DOHH2 (cell line): ENCODE results near the gene MAGOH.

Experiments used
- H3F3A ChIP-seq: fragments of 200-600 bp; sonication (generic), shearing (Covaris generic); 2 replicates; pipeline ENCODE4 v1.6.0; 2016; ENCODE audit warnings: antibody characterized with exemption, mild to moderate bottlenecking; ENCODE audit not compliant: control insufficient read depth, insufficient read depth
- H3K27ac ChIP-seq: fragments of 200-600 bp; sonication (generic); 2 replicates; pipeline ENCODE4 v1.5.1; 2014; ENCODE audit warnings: low read depth, mild to moderate bottlenecking, low read length, moderate library complexity
- H3K27me3 ChIP-seq: fragments of 200-600 bp; sonication (generic); 2 replicates; pipeline ENCODE4 v1.6.1; 2014; ENCODE audit warnings: mild to moderate bottlenecking, low read length, mixed read lengths; ENCODE audit not compliant: control insufficient read depth
- H3K36me3 ChIP-seq: fragments of 200-600 bp; sonication (generic); 2 replicates; pipeline ENCODE4 v1.6.1; 2014; ENCODE audit warnings: mild to moderate bottlenecking, low read length, moderate library complexity, mixed read lengths; ENCODE audit not compliant: control insufficient read depth
- H3K4me1 ChIP-seq: fragments of 200-600 bp; sonication (generic); 2 replicates; pipeline ENCODE4 v1.6.1; 2014; ENCODE audit warnings: mild to moderate bottlenecking, low read length, mixed read lengths; ENCODE audit not compliant: control insufficient read depth
- H3K4me2 ChIP-seq: fragments of 200-600 bp; sonication (generic); 2 replicates; pipeline ENCODE4 v1.6.0; 2014; ENCODE audit warnings: mild to moderate bottlenecking, low read length, moderate library complexity
- H3K4me3 ChIP-seq: fragments of 200-600 bp; sonication (generic); 2 replicates; pipeline ENCODE4 v1.5.1; 2014; ENCODE audit warnings: mild to moderate bottlenecking, low read length, mixed read lengths
- H3K79me2 ChIP-seq: fragments of 200-600 bp; sonication (generic); 2 replicates; pipeline ENCODE4 v1.6.1; 2014; ENCODE audit warnings: mild to moderate bottlenecking, low read length, mixed read lengths; ENCODE audit not compliant: control insufficient read depth
- H3K9me2 ChIP-seq: fragments of 200-600 bp; sonication (generic); replicated peaks from 2 replicates; pipeline ENCODE4 v1.6.1; 2014; ENCODE audit warnings: mild to moderate bottlenecking, low read length, mixed read lengths; ENCODE audit not compliant: control insufficient read depth
- H3K9me3 ChIP-seq: fragments of 200-600 bp; sonication (generic); 2 replicates; pipeline ENCODE4 v1.6.1; 2014; ENCODE audit warnings: antibody characterized with exemption, low read length, mixed read lengths; ENCODE audit not compliant: control insufficient read depth, insufficient read depth
- H4K20me1 ChIP-seq: fragments of 200-600 bp; sonication (generic); 2 replicates; pipeline ENCODE4 v1.6.0; 2014; ENCODE audit warnings: low read depth, mild to moderate bottlenecking, antibody characterized with exemption, low read length, moderate library complexity; ENCODE audit not compliant: control insufficient read depth, insufficient read depth
- EZH2phosphoT487 ChIP-seq: fragments of 200-600 bp; sonication (generic); IDR thresholded peaks from 2 replicates; pipeline ENCODE4 v1.6.1; 2017; ENCODE audit warnings: borderline replicate concordance, mild to moderate bottlenecking, antibody characterized with exemption, low read length, moderate library complexity, mixed read lengths
- TF ChIP-seq, protein P1 (sequence below): fragments of 200-600 bp; sonication (generic); IDR thresholded peaks from one replicate; pipeline ENCODE4 v1.5.1; 2014; ENCODE audit warnings: antibody characterized with exemption, mild to moderate bottlenecking, low read depth, low read length; ENCODE audit not compliant: poor library complexity, severe bottlenecking

Gene MAGOH

GRCh38 chr1:53273526-53273925 lies 35.2 kb upstream of the MAGOH start:
- Histone ChIP-seq H3K27ac (no peak overlapping the region), H3K27me3 (no peaks in the 10 kb centered on the region), H3K79me2 (no peaks in the 10 kb centered on the region), H3K4me1 (no peaks in the 10 kb centered on the region), H3K9me2 (no peaks in the 10 kb centered on the region), H3K9me3 (no peaks in the 10 kb centered on the region), H3K4me2 (no peak overlapping the region), H3F3A (no peaks in the 10 kb centered on the region), H3K36me3 (peaks cover 69% of the 10 kb centered on the region), H4K20me1 (no peaks in the 10 kb centered on the region), H3K4me3 (no peak overlapping the region)
- TF ChIP-seq, protein P1, sequence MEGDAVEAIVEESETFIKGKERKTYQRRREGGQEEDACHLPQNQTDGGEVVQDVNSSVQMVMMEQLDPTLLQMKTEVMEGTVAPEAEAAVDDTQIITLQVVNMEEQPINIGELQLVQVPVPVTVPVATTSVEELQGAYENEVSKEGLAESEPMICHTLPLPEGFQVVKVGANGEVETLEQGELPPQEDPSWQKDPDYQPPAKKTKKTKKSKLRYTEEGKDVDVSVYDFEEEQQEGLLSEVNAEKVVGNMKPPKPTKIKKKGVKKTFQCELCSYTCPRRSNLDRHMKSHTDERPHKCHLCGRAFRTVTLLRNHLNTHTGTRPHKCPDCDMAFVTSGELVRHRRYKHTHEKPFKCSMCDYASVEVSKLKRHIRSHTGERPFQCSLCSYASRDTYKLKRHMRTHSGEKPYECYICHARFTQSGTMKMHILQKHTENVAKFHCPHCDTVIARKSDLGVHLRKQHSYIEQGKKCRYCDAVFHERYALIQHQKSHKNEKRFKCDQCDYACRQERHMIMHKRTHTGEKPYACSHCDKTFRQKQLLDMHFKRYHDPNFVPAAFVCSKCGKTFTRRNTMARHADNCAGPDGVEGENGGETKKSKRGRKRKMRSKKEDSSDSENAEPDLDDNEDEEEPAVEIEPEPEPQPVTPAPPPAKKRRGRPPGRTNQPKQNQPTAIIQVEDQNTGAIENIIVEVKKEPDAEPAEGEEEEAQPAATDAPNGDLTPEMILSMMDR = no peak
- no peak for TF ChIP-seq EZH2phosphoT487

DNA sequence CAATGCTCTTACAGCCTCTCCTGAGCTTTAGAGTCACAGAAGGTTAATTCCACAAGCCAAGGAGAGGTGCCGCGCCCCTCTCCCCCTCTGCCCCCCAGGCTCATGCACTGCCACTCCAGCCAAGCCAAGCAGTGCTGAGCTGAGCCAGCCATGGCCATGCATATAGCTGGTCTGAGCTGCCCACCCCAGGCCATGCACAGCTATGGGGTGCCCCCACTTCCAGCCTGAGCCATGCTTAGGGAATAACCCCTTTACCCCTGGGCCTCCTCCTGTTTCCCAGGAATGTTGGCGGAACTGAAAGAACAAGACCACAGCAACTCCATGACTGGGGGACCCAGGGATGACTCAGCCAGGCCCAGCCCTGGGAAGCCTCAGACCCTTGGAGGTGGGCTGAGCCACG lies 34.0 kb upstream of the MAGOH start:
- Histone ChIP-seq H3K79me2 (no peaks in the 10 kb centered on the region), H3K9me3 (no peaks in the 10 kb centered on the region)
- no peak for TF ChIP-seq EZH2phosphoT487

GRCh38 chr1:53271446-53272090 lies 33.2 kb upstream of the MAGOH start:
- no peaks in the 10 kb centered on the region for H3K9me2 ChIP-seq
- no peak overlapping the region for H3K27ac ChIP-seq
- no peak for TF ChIP-seq EZH2phosphoT487
- TF ChIP-seq, protein P1 = no peak
- H4K20me1 ChIP-seq = no peaks in the 10 kb centered on the region; the same call in 1 of the 2 replicates
- no peak overlapping the region for H3K4me3 ChIP-seq
- H3K4me2 ChIP-seq = no peak overlapping the region
- no peaks in the 10 kb centered on the region for H3K9me3 ChIP-seq
- no peaks in the 10 kb centered on the region for H3K79me2 ChIP-seq
- H3K4me1 ChIP-seq = no peaks in the 10 kb centered on the region
- peaks cover 71% of the 10 kb centered on the region for H3K36me3 ChIP-seq
- no peaks in the 10 kb centered on the region for H3K27me3 ChIP-seq
- H3F3A ChIP-seq = no peaks in the 10 kb centered on the region

More for the DNA sequence above, 34.0 kb upstream of the MAGOH start:
- H3K27ac ChIP-seq = no peak overlapping the region
- peaks cover 71% of the 10 kb centered on the region for H3K36me3 ChIP-seq
- H3K9me2 ChIP-seq = no peaks in the 10 kb centered on the region
- no peaks in the 10 kb centered on the region for H3K27me3 ChIP-seq
- H3K4me3 ChIP-seq = no peak overlapping the region
- no peaks in the 10 kb centered on the region for H3F3A ChIP-seq
- no peak overlapping the region for H3K4me2 ChIP-seq
- no peaks in the 10 kb centered on the region for H3K4me1 ChIP-seq
- no peaks in the 10 kb centered on the region; the same call in 1 of the 2 replicates for H4K20me1 ChIP-seq

- Histone ChIP-seq H3K79me2 (no peaks in the 10 kb centered on the region), H3K9me2 (no peaks in the 10 kb centered on the region), H3K9me3 (no peaks in the 10 kb centered on the region), H3K4me2 (no peak overlapping the region), H3K27me3 (no peaks in the 10 kb centered on the region), H3K36me3 (peaks cover 76% of the 10 kb centered on the region), H3K4me3 (no peak overlapping the region), H3K27ac (no peak overlapping the region), H3F3A (no peaks in the 10 kb centered on the region), H3K4me1 (no peaks in the 10 kb centered on the region), H4K20me1 (no peaks in the 10 kb centered on the region; the same call in 1 of the 2 replicates)
- TF ChIP-seq, protein P1 = no peak
- TF ChIP-seq EZH2phosphoT487 = no peak
These were observed 32.6 kb upstream of the MAGOH start for GRCh38 chr1:53270873-53271272.
